IMR-90 (cell line): Measurements from ENCODE around the gene VIPR2. TPM values are rescaled to one million over a fixed set of nuclear protein-coding genes. Genes with fewer than 3 reads are reported as not detected.

Experiments used
- ATAC-seq: fragments of 200-7000 bp; cut with Tn5 transposase; 2 replicates; pipeline ENCODE4 v1.9.1; 2020; ENCODE audit warnings: low read depth, mild to moderate bottlenecking, moderate library complexity
- BruUV-seq: library from RNA; stranded (reverse); fragments of 400-500 nt; replicated peaks from 2 replicates; lab custom pipeline; 2021; lab: Mats Ljungman, UMichigan
- CTCF ChIA-PET: fragments of 300-600 bp; formaldehyde crosslinking; extraction: SDS; loops from one replicate; lab custom pipeline; 2021; ENCODE audit warnings: antibody characterized with exemption; lab: Yijun Ruan, JAX
- POLR2A ChIA-PET: fragments of 300-600 bp; sonication (Branson Sonifier 250); formaldehyde crosslinking; loops from one replicate; lab custom pipeline; 2022; ENCODE audit warnings: antibody characterized with exemption; ENCODE audit not compliant: unreplicated experiment; lab: Charles Lee
- DNase-seq: peaks from one replicate; pipeline ENCODE4 v3.0.0; 2013
- H2AFZ ChIP-seq: replicated peaks from 2 replicates; pipeline ENCODE3; 2013; ENCODE audit warnings: low read length, mild to moderate bottlenecking; ENCODE audit not compliant: poor library complexity
- H2AK5ac ChIP-seq: 2 replicates; pipeline ENCODE4 v1.6.1; 2013; ENCODE audit warnings: low read depth, low read length, inconsistent platforms
- H2AK9ac ChIP-seq: replicated peaks from 2 replicates; pipeline ENCODE3; 2013; ENCODE audit warnings: mild to moderate bottlenecking, low read depth, low read length, moderate library complexity; ENCODE audit not compliant: poor library complexity
- H2BK120ac ChIP-seq: 2 replicates; pipeline ENCODE4 v1.6.1; 2013; ENCODE audit warnings: low read depth, low read length, inconsistent platforms
- H2BK15ac ChIP-seq: 3 replicates; pipeline ENCODE4 v1.6.1; 2013; ENCODE audit warnings: low read depth, low read length, inconsistent platforms
- H2BK20ac ChIP-seq: 2 replicates; pipeline ENCODE4 v1.6.1; 2013; ENCODE audit warnings: low read depth, mild to moderate bottlenecking, inconsistent platforms, low read length, moderate library complexity
- H2BK5ac ChIP-seq: 2 replicates; pipeline ENCODE4 v1.6.1; 2013; ENCODE audit warnings: mild to moderate bottlenecking, low read depth, low read length, inconsistent platforms; ENCODE audit not compliant: poor library complexity, severe bottlenecking
- H3K14ac ChIP-seq: replicated peaks from 2 replicates; pipeline ENCODE4 v1.6.1; 2013; ENCODE audit warnings: low read depth, low read length, inconsistent platforms
- H3K18ac ChIP-seq: 2 replicates; pipeline ENCODE4 v1.6.1; 2013; ENCODE audit warnings: low read depth, low read length, control low read depth
- H3K23ac ChIP-seq: 2 replicates; pipeline ENCODE4 v1.6.1; 2013; ENCODE audit warnings: low read depth, low read length, inconsistent platforms
- H3K27ac ChIP-seq: 2 replicates; pipeline ENCODE4 v1.5.1; 2013; ENCODE audit warnings: mild to moderate bottlenecking, control low read depth, low read length; ENCODE audit not compliant: insufficient read depth
- H3K27me3 ChIP-seq: 2 replicates; pipeline ENCODE4 v1.6.1; 2013; ENCODE audit warnings: low read length; ENCODE audit not compliant: control insufficient read depth, insufficient read depth
- H3K36me3 ChIP-seq: 2 replicates; pipeline ENCODE4 v1.6.1; 2013; ENCODE audit warnings: low read length, mixed read lengths; ENCODE audit not compliant: control insufficient read depth, insufficient read depth
- H3K4ac ChIP-seq: 2 replicates; pipeline ENCODE4 v1.6.1; 2013; ENCODE audit warnings: low read depth, low read length, inconsistent platforms
- H3K4me1 ChIP-seq: 2 replicates; pipeline ENCODE4 v1.6.1; 2013; ENCODE audit warnings: low read length, mixed read lengths; ENCODE audit not compliant: control insufficient read depth, insufficient read depth
- H3K4me2 ChIP-seq: 2 replicates; pipeline ENCODE4 v1.6.1; 2013; ENCODE audit warnings: low read depth, mild to moderate bottlenecking, control low read depth, low read length, moderate library complexity
- H3K4me3 ChIP-seq: 2 replicates; pipeline ENCODE4 v1.5.1; 2013; ENCODE audit warnings: low read depth, mild to moderate bottlenecking, control low read depth, low read length, moderate library complexity; ENCODE audit not compliant: insufficient read depth
- H3K56ac ChIP-seq: 2 replicates; pipeline ENCODE4 v1.6.1; 2013; ENCODE audit warnings: low read length, inconsistent platforms; ENCODE audit not compliant: insufficient read depth; ENCODE audit errors: extremely low read depth
- H3K79me1 ChIP-seq, 2 experiments: 2 replicates each; pipeline ENCODE4 v1.6.1; 2013; ENCODE audit warnings: low read length in 2 of 2, inconsistent platforms in 1 of 2, low read depth in 1 of 2
- H3K9ac ChIP-seq: 2 replicates; pipeline ENCODE4 v1.6.1; 2013; ENCODE audit warnings: low read depth, low read length, control low read depth
- H3K9me1 ChIP-seq: 2 replicates; pipeline ENCODE4 v1.6.1; 2013; ENCODE audit warnings: low read length, inconsistent platforms; ENCODE audit not compliant: insufficient read depth
- H3K9me3 ChIP-seq: 2 replicates; pipeline ENCODE4 v1.6.1; 2013; ENCODE audit warnings: low read length; ENCODE audit not compliant: control insufficient read depth, insufficient read depth
- H4K20me1 ChIP-seq: 2 replicates; pipeline ENCODE4 v1.6.1; 2013; ENCODE audit warnings: low read length, inconsistent platforms; ENCODE audit not compliant: insufficient read depth
- H4K5ac ChIP-seq: 2 replicates; pipeline ENCODE4 v1.6.1; 2013; ENCODE audit warnings: mild to moderate bottlenecking, low read depth, low read length, control low read depth
- H4K8ac ChIP-seq, 2 experiments: 2 replicates each; pipeline ENCODE4 v1.6.1; 2013; ENCODE audit warnings: low read depth in 2 of 2, low read length in 2 of 2, control low read depth in 1 of 2, inconsistent platforms in 1 of 2
- H4K91ac ChIP-seq: 2 replicates; pipeline ENCODE4 v1.6.1; 2013; ENCODE audit warnings: low read depth, low read length, inconsistent platforms; ENCODE audit not compliant: insufficient read depth
- BHLHE40 ChIP-seq: fragments of 150-350 bp; IDR thresholded peaks from 2 replicates; pipeline ENCODE4 v1.6.1; 2016; ENCODE audit warnings: mild to moderate bottlenecking, low read depth, low read length
- CHD1 ChIP-seq: IDR thresholded peaks from 2 replicates; pipeline ENCODE4 v1.6.1; 2012; ENCODE audit warnings: low read depth, low read length, improper control_type of control experiment
- CTCF ChIP-seq: conservative IDR thresholded peaks from 2 replicates; pipeline ENCODE4 v1.5.1; 2012; ENCODE audit warnings: mild to moderate bottlenecking, low read depth, low read length, improper control_type of control experiment
- ELK1 ChIP-seq: fragments of 150-350 bp; IDR thresholded peaks from 2 replicates; pipeline ENCODE4 v1.6.1; 2016; ENCODE audit warnings: low read depth, mild to moderate bottlenecking, low read length, moderate library complexity, borderline replicate concordance
- FOS ChIP-seq: fragments of 150-350 bp; IDR thresholded peaks from 2 replicates; pipeline ENCODE4 v1.6.1; 2016; ENCODE audit warnings: low read depth, low read length
- MXI1 ChIP-seq: IDR thresholded peaks from 2 replicates; pipeline ENCODE4 v1.6.1; 2012; ENCODE audit warnings: low read depth, mild to moderate bottlenecking, low read length, moderate library complexity, borderline replicate concordance
- NFE2L2 ChIP-seq: fragments of 150-350 bp; IDR thresholded peaks from 2 replicates; pipeline ENCODE4 v1.6.1; 2016; ENCODE audit warnings: low read depth, mild to moderate bottlenecking, low read length
- POLR2A ChIP-seq: IDR thresholded peaks from 2 replicates; pipeline ENCODE4 v1.6.1; 2012; ENCODE audit warnings: mild to moderate bottlenecking, low read depth, low read length
- RAD21 ChIP-seq: IDR thresholded peaks from 2 replicates; pipeline ENCODE4 v1.6.1; 2012; ENCODE audit warnings: low read length, improper control_type of control experiment
- RCOR1 ChIP-seq: IDR thresholded peaks from 2 replicates; pipeline ENCODE4 v1.6.1; 2012; ENCODE audit warnings: mild to moderate bottlenecking, low read length, improper control_type of control experiment; ENCODE audit not compliant: insufficient replicate concordance
- RFX5 ChIP-seq: IDR thresholded peaks from 2 replicates; pipeline ENCODE4 v1.8.0; 2012; ENCODE audit warnings: low read depth, mild to moderate bottlenecking, low read length, moderate library complexity
- USF2 ChIP-seq: fragments of 150-350 bp; IDR thresholded peaks from 2 replicates; pipeline ENCODE4 v1.6.1; 2017; ENCODE audit warnings: mild to moderate bottlenecking, antibody characterized with exemption, low read length, low read depth
- WGBS, 2 experiments: methylation state at CpG; one replicate each; pipeline versions ENCODE4 v1.1.5 to v1.1.7; 2013; ENCODE audit warnings: missing lambda C conversion rate in 2 of 2; ENCODE audit not compliant: insufficient read length in 1 of 2; ENCODE audit errors: extremely low coverage in 2 of 2; 5-methylcytosine and 5-hydroxymethylcytosine counted together
- dilution Hi-C: fragments of 300-500 bp; cut with HindIII; formaldehyde crosslinking; loops from one replicate; pipeline ENCODE4 v1.14.3; 2018; ENCODE audit warnings: low sequenced_read_pairs; ENCODE audit not compliant: unreplicated experiment
- in situ Hi-C: fragments of 300-500 bp; cut with MboI; formaldehyde crosslinking; loops from 3 replicates; pipeline ENCODE4 v1.14.3; 2019; ENCODE audit warnings: low sequenced_read_pairs, inconsistent platforms, mixed read lengths
- intact Hi-C: fragments of 100-400 bp; cut with micrococcal nuclease; formaldehyde crosslinking; loops from 2 replicates; pipeline ENCODE4 v1.10.0; 2022
- polyA plus RNA-seq, 3 experiments: library from polyadenylated mRNA; depleted of rRNA; stranded (reverse); fragments of >200 nt; gene quantifications; 2 replicates each; pipeline ENCODE4 v1.2.3, GENCODE V29; 2012; ENCODE audit warnings: low replicate concordance in 1 of 3
- total RNA-seq: library from RNA; depleted of rRNA; stranded (reverse); fragments of >200 nt; gene quantifications from 2 replicates; pipeline ENCODE4 v1.2.3, GENCODE V29; 2012

VIPR2 gene
- total and polyA plus RNA-seq, 2 of the 4 experiments (the other 2 are of a cell fraction), result not detected

GRCh38 chr7:159033956-159034355, 110.7 kb downstream of the VIPR2 start:
- intact Hi-C loops, result no loop called here
- Histone ChIP-seq H3K4ac (no peak overlapping the region), H2AK9ac (no peak overlapping the region), H2BK20ac (no peak overlapping the region), H3K4me2 (no peak overlapping the region), H4K91ac (no peak overlapping the region), H3K27me3 (no peaks in the 10 kb centered on the region; the same call in 1 of the 2 replicates), H2AFZ (no peak overlapping the region), H2BK5ac (no peak overlapping the region), H3K18ac (no peak overlapping the region), H3K9me3 (peaks cover 23% of the 10 kb centered on the region), H3K23ac (no peak overlapping the region), H3K79me1 (no peaks in the 10 kb centered on the region), H3K9ac (no peak overlapping the region), H3K14ac (no peak overlapping the region), H4K8ac (no peak overlapping the region), H2BK15ac (no peak overlapping the region), H3K9me1 (no peaks in the 10 kb centered on the region), H3K4me3 (no peak overlapping the region), H4K20me1 (no peaks in the 10 kb centered on the region), H2AK5ac (no peak overlapping the region), H3K27ac (no peak overlapping the region), H2BK120ac (no peak overlapping the region), H3K4me1 (no peaks in the 10 kb centered on the region; the same call in 1 of the 2 replicates), H4K5ac (no peak overlapping the region), H3K36me3 (no peaks in the 10 kb centered on the region), H3K56ac (no peak overlapping the region)
- TF ChIP-seq FOS, result no peak
- TF ChIP-seq ELK1, result no peak
- no peak for TF ChIP-seq MXI1
- no peak for TF ChIP-seq RFX5
- TF ChIP-seq RAD21, result no peak
- TF ChIP-seq NFE2L2, result no peak
- TF ChIP-seq CTCF, result no peak
- TF ChIP-seq RCOR1, result no peak
- no peak for TF ChIP-seq POLR2A
- no peak for TF ChIP-seq CHD1
- TF ChIP-seq USF2, result no peak
- TF ChIP-seq BHLHE40, result no peak
- DNase-seq (no peak), ATAC-seq (no peak)
- dilution Hi-C loops, result no loop called here
- BruUV-seq, result no TSS peak
- ChIA-PET POLR2A (no interaction called here), CTCF (no interaction called here)
- WGBS, 2 experiments, result 36% methylated on average over 9 of the region's 16 CpGs; no CpG with 5 or more reads in 1 of the 2 experiments
- in situ Hi-C loops, result no loop called here
